ENCODE measurements around the gene NUDT21.
"Not testable (repeated sequence)": the region's sequence is repeated elsewhere in the genome, so short reads cannot be mapped to it uniquely, and the experiment has no call there.

NUDT21 gene

GRCh38 chr16:56414366-56414765 is 36.8 kb downstream of the NUDT21 start:
- no peak for DNase-seq

DNA sequence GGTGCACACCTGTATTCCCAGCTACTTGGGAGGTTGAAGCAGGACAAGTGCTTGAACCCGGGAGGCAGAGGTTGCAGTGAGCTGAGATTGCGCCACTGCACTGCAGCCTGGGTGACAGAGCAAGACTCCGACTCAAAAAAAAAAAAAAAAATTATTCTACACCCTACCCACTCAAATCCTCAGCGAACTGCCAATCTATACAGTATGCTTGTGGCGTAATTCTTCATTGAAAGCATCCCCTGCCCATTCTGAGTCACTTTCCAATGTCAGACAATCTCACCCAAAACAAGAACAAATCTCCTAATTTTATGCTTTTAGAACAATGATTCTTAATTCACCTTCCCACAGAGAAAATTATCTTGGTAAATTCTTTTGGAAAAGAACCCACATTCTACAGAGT is 37.8 kb downstream of the NUDT21 start:
- no peak for DNase-seq

- DNase-seq, result no peak
These were observed 39.5 kb downstream of the NUDT21 start for GRCh38 chr16:56411624-56412023.

DNA sequence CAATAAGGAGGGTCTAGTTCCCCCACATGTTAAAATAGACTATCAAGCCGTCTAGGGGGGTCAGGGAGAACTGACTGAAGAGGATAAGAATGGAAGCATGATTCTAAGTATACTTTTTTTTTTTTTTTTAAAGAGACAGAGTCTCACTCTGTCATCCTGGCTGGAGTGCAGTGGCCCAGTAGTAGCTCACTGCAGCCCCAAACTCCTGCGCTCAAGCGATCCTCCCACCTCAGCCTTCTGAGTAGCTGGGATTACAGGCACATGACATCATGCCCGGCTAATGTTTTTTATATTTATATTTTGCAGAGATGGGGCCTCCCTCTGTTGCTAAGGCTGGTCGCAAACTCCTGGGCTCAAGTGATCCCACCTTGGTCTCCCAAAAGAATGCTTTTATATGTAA is 40.0 kb downstream of the NUDT21 start:
- DNase-seq, result no peak

GRCh38 chr16:56409195-56409594 is 41.9 kb downstream of the NUDT21 start:
- no peak for DNase-seq

GRCh38 chr16:56408379-56409098 is 42.6 kb downstream of the NUDT21 start:
- no peak for DNase-seq

- no peak for DNase-seq
These were observed 45.0 kb downstream of the NUDT21 start for GRCh38 chr16:56405977-56406672.

DNA sequence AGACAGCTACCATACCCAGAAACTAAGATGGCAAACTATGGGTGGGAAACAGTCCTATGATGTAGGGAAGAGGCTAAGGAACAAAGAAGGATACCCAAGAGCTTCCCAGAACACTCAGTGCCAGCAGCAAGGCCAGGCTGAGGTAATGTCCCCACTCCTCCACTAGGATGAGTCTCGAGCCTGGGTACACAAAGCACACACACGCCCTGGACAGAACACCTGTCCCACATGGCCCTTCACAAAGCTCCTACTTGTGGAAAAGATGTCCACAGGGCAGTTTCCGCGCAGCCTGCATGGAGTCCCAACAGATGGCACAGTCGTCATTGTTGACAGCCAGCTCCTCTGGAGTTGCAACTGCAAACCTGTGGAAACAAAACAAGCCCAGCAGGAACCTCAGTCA is 49.6 kb downstream of the NUDT21 start:
- peak; percentile 69 for DNase-seq

- DNase-seq, result no peak
These were observed 50.7 kb downstream of the NUDT21 start for GRCh38 chr16:56400458-56400857.

DNA sequence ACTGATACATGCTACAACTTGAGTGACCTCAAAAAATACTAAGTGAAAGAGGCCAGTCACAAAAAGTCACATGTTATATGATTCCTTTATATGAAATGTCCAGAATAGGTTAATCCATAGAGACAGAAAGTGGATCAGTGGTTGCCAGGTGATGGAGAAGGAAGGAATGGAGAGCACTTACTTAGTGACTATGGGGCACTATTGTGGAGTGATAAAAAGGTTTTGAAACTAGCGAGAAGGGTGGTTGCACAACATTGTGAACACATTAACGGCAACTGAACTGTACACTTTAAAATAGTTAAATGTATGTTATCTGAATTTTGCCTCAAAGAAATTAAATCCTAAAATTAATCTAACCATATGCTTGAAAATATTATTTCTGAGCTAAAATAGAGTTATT is 51.6 kb downstream of the NUDT21 start:
- DNase-seq, result no peak

- DNase-seq, result no peak
These were observed 52.1 kb downstream of the NUDT21 start for GRCh38 chr16:56399047-56399446.

- not testable (repeated sequence) for DNase-seq
These were observed 54.4 kb downstream of the NUDT21 start for GRCh38 chr16:56396724-56397123.

- no peak for DNase-seq
These were observed 61.6 kb downstream of the NUDT21 start for GRCh38 chr16:56389554-56389953.

DNA sequence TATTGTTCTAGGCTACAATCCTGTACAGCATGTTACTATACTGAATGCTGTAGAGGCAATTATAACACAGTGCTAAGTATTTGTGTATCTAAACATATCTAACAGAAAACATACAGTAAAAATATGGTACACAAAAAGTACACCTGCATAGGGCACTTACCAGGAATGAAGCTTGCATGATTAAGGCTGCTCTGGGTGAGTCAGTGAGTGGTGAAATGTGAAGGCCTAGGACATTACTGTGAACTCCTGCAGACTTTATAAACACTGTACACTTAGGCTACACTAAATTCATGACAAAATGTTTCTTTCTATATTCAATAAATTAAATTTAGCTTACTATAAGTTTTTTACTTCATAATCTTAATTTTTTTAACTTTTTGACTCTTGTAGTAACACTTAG is 62.9 kb downstream of the NUDT21 start:
- no peak for DNase-seq

DNA sequence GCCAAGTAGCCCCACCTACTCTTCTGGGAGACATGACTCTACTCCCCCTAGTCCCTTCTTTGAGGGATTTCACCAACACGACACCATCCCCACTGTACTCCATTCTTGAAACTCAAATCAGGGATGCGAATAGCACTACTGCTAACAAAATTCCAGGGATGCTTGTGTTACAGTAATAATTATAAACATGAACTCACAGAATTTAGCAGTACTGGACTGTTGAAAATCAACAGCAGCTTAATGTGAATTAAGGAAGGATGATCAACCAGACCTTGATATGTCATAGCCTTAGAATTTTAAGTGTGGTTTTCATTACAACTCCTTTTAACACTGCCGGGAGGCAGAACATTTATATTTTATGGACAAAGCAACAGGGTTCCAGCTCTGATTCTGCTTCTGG is 63.7 kb downstream of the NUDT21 start:
- DNase-seq, result no peak

GRCh38 chr16:56384074-56384721 is 66.9 kb downstream of the NUDT21 start:
- no peak for DNase-seq

GRCh38 chr16:56382901-56383355 is 68.2 kb downstream of the NUDT21 start:
- peak; percentile 84 for DNase-seq

- no peak for DNase-seq
These were observed 68.7 kb downstream of the NUDT21 start for GRCh38 chr16:56382459-56382858.

GRCh38 chr16:56380778-56381485 is 70.2 kb downstream of the NUDT21 start:
- DNase-seq, result not testable (repeated sequence)
